Upper lobe of left lung (tissue), 6 donors: Measurements from ENCODE around the gene ST3GAL3. TPM values are rescaled to one million over a fixed set of nuclear protein-coding genes. Genes with fewer than 3 reads are reported as not detected.
A peak's percentile ranks its signal among the peaks of the same experiment; 100 is the strongest.

Experiments
- ATAC-seq, 2 donors: fragments of 200-7000 bp; cut with Tn5 transposase; one replicate each; pipeline ENCODE4 v1.9.1; 2022; ENCODE audit warnings: mild to moderate bottlenecking in 2 of 2, moderate library complexity in 2 of 2; ENCODE audit not compliant: low FRiP score in 2 of 2
- DNase-seq, 2 donors: peaks; one replicate each; pipeline ENCODE4 v3.0.0-alpha.2; 2019 to 2020
- H3K27ac ChIP-seq, 4 donors: fragments of 200-600 bp; sonication (generic); one replicate each; pipeline ENCODE4 v1.5.1; 2016 to 2019
- H3K27me3 ChIP-seq, 4 donors: fragments of 200-600 bp; sonication (generic); one replicate each; pipeline ENCODE4 v1.5.1; 2017 to 2019
- H3K36me3 ChIP-seq, 4 donors: fragments of 200-600 bp; sonication (generic); one replicate each; pipeline ENCODE4 v1.5.1; 2016 to 2019
- H3K4me1 ChIP-seq, 4 donors: fragments of 200-600 bp; sonication (generic); one replicate each; pipeline ENCODE4 v1.5.1; 2018 to 2019
- H3K4me3 ChIP-seq, 4 donors: fragments of 200-600 bp; sonication (generic); one replicate each; pipeline ENCODE4 v1.5.1; 2017 to 2019; ENCODE audit warnings: mild to moderate bottlenecking in 2 of 4, moderate library complexity in 1 of 4
- H3K9me3 ChIP-seq, 4 donors: fragments of 200-600 bp; sonication (generic); one replicate each; pipeline ENCODE4 v1.5.1; 2018 to 2019
- EP300 ChIP-seq, 4 donors: sonication (generic); formaldehyde crosslinking; IDR thresholded peaks; one replicate each; pipeline ENCODE4 v1.5.1; 2017; ENCODE audit warnings: antibody characterized with exemption in 4 of 4, control low read depth in 2 of 4
- POLR2A ChIP-seq, 4 donors: fragments of 450-650 bp; IDR thresholded peaks; one replicate each; pipeline ENCODE4 v1.5.1; 2016 to 2017; ENCODE audit warnings: antibody characterized with exemption in 4 of 4, mild to moderate bottlenecking in 2 of 4
- POLR2AphosphoS5 ChIP-seq, 2 donors: sonication (generic); formaldehyde crosslinking; IDR thresholded peaks; one replicate each; pipeline ENCODE4 v1.5.1; 2017; ENCODE audit warnings: antibody characterized with exemption in 2 of 2
- WGBS, 2 donors: methylation state at CpG; one replicate each; pipeline ENCODE4 v1.1.5; 2017 to 2018; 5-methylcytosine and 5-hydroxymethylcytosine counted together
- small RNA-seq, 4 donors: library from RNA; depleted of rRNA; stranded (forward); fragments of <200 nt; gene quantifications; one replicate each; pipeline ENCODE3, GENCODE V24; 2016
- total RNA-seq, 6 donors: library from RNA; depleted of rRNA in 4 of 6; stranded (reverse); fragments of >200 nt in 4 of 6; gene quantifications; one replicate each; pipeline versions ENCODE4 v1.1.0 to v1.2.1, GENCODE V29; 2016 to 2021
- TF ChIP-seq, protein P1 (sequence below), 6 experiments: fragments of 450-650 bp in 4 of 6; fragments of 200-600 bp in 2 of 6; sonication (generic) in 2 of 6; IDR thresholded peaks; one replicate each; pipeline ENCODE4 v1.5.1; 2016 to 2019; ENCODE audit warnings: antibody characterized with exemption in 6 of 6
- donor health status: DM: no; HTN: no; CAD: no; lungs with moderate emphysema.
- donor health status: DM: no; HTN: yes; CAD: no; lungs with severe emphysema.

Gene ST3GAL3
- total RNA-seq, 6 donors from 2014 or later: 14.4 to 46.1 (median 19.2) TPM

GRCh38 chr1:43980255-43981134 is 273.2 kb downstream of the ST3GAL3 start:
- Histone ChIP-seq H3K9me3 (no peaks in the 10 kb centered on the region), H3K36me3 (peaks cover 4 to 30% (median 20%) of the 10 kb centered on the region in 4 donors), H3K27me3 (no peaks in the 10 kb centered on the region), H3K4me3 (peak overlapping the region; percentile 74 to 91 (median 82)), H3K4me1 (peaks cover 37 to 58% (median 45%) of the 10 kb centered on the region in 4 donors), H3K27ac (peak overlapping the region; percentile 28 to 78 (median 68))
- ATAC-seq (no peak), DNase-seq (no peak)
- TF ChIP-seq, protein P1, sequence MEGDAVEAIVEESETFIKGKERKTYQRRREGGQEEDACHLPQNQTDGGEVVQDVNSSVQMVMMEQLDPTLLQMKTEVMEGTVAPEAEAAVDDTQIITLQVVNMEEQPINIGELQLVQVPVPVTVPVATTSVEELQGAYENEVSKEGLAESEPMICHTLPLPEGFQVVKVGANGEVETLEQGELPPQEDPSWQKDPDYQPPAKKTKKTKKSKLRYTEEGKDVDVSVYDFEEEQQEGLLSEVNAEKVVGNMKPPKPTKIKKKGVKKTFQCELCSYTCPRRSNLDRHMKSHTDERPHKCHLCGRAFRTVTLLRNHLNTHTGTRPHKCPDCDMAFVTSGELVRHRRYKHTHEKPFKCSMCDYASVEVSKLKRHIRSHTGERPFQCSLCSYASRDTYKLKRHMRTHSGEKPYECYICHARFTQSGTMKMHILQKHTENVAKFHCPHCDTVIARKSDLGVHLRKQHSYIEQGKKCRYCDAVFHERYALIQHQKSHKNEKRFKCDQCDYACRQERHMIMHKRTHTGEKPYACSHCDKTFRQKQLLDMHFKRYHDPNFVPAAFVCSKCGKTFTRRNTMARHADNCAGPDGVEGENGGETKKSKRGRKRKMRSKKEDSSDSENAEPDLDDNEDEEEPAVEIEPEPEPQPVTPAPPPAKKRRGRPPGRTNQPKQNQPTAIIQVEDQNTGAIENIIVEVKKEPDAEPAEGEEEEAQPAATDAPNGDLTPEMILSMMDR (IDR thresholded peaks at IDR 0.05): no peak
- no peak for TF ChIP-seq POLR2A (IDR thresholded peaks at IDR 0.05)
- TF ChIP-seq POLR2AphosphoS5 (IDR thresholded peaks at IDR 0.05): no peak
- TF ChIP-seq EP300 (IDR thresholded peaks at IDR 0.05): no peak
- WGBS, 2 donors: 69 to 77% methylated on average over 8 to 13 of the region's 13 CpGs

Small RNAs within 50 kb of the gene (small RNA-seq; reads per million reads assigned to genes)
- 0 reads per million in 4 donors for gene AL451062.2
- 0 reads per million in 4 donors for gene RF00026

Other genes with a start within 250 kb of the ST3GAL3 start
- gene PTPRF, start 176.7 kb upstream of the ST3GAL3 start, total RNA-seq: 100 to 1,000 TPM; 133 to 201 (median 171) TPM
- gene KDM4A, start 57.4 kb upstream of the ST3GAL3 start, total RNA-seq: 10 to 100 TPM; 30.1 to 63.4 (median 45.3) TPM
- gene ARTN, start 226.3 kb downstream of the ST3GAL3 start, total RNA-seq: 1 to 10 TPM in 3 of 6 donors, not detected in 3; 1.0 to 5.2 (median 1.1) TPM
- 10 to 100 TPM; 16.9 to 46.1 (median 24.1) TPM for gene IPO13, start 239.4 kb downstream of the ST3GAL3 start, total RNA-seq